ENCODE measurements around the gene VWA8. TPM values are rescaled to one million over a fixed set of nuclear protein-coding genes. Genes with fewer than 3 reads are reported as not detected.

The VWA8 gene
- polyA plus RNA-seq, 1 donor (not counting 4 experiments of a cell fraction or from before 2014, with no cell fraction given): 17.8 TPM

- H4K20me1 ChIP-seq (ENCODE audit: control insufficient read depth, extremely low read depth, insufficient read depth, low read length): no peaks in the 10 kb centered on the region
- no peak overlapping the region for H2AFZ ChIP-seq (ENCODE audit: control insufficient read depth, low read length)
- H3K79me2 ChIP-seq (ENCODE audit: control insufficient read depth, insufficient read depth, low read length): no peaks in the 10 kb centered on the region
- H3K36me3 ChIP-seq (ENCODE audit: control insufficient read depth in 2 of 2, extremely low read depth in 1 of 2, insufficient read depth in 2 of 2, low read length in 2 of 2): peaks cover 2 to 15% of the 10 kb centered on the region in 2 experiments
- peak overlapping the region; percentile 90 for H3K27ac ChIP-seq (ENCODE audit: control insufficient read depth, insufficient read depth, low read length)
- H3K4me1 ChIP-seq (ENCODE audit: control insufficient read depth, extremely low read depth, insufficient read depth, low read length): peaks cover 32% of the 10 kb centered on the region
- dilution Hi-C loops (cut with MboI; ENCODE audit: extremely low pct_ligation_motif_present, low sequenced_read_pairs): no loop called here
- no peaks in the 10 kb centered on the region for H3K9me3 ChIP-seq (ENCODE audit: control insufficient read depth, low read depth, low read length)
- FAIRE-seq (no peak), DNase-seq (ENCODE audit: low read depth, low spot score) (no peak)
- no peak overlapping the region for H3K4me2 ChIP-seq (ENCODE audit: control insufficient read depth, extremely low read depth, insufficient read depth, low read depth, low read length)
- no peaks in the 10 kb centered on the region for H3K9me1 ChIP-seq (ENCODE audit: control insufficient read depth, extremely low read depth, insufficient read depth, low read length)
- H3K4me3 ChIP-seq (ENCODE audit: control insufficient read depth in 2 of 3, extremely low read depth in 1 of 3, insufficient read depth in 2 of 3, low read depth in 1 of 3, low read length in 3 of 3): no peak overlapping the region
- peak overlapping the region; percentile 63 for H3K9ac ChIP-seq (ENCODE audit: control insufficient read depth, extremely low read depth, insufficient read depth, low read length)
- H3K27me3 ChIP-seq (ENCODE audit: control insufficient read depth, extremely low read depth, insufficient read depth, low read length): no peaks in the 10 kb centered on the region
- TF ChIP-seq EZH2 (IDR thresholded peaks at IDR 0.05; ENCODE audit: low read length) (no peak), CTCF (optimal IDR thresholded peaks at IDR 0.05 in 1 of 3, IDR thresholded peaks at IDR 0.05 in 1 of 3, conservative IDR thresholded peaks at IDR 0.05 in 1 of 3; ENCODE audit: extremely low read depth in 1 of 3, insufficient read depth in 2 of 3, low read length in 3 of 3) (no peak)
These were observed 370.8 kb downstream of the VWA8 start for GRCh38 chr13:41590122-41590521.

GRCh38 chr13:41589434-41589833, 371.5 kb downstream of the VWA8 start:
- FAIRE-seq: peak; percentile 67
- Histone ChIP-seq H3K9ac (ENCODE audit: control insufficient read depth, extremely low read depth, insufficient read depth, low read length) (peak overlapping the region; percentile 63), H3K4me1 (ENCODE audit: control insufficient read depth, extremely low read depth, insufficient read depth, low read length) (peaks cover 32% of the 10 kb centered on the region), H3K27ac (ENCODE audit: control insufficient read depth, insufficient read depth, low read length) (peak overlapping the region; percentile 90), H3K4me2 (ENCODE audit: control insufficient read depth, extremely low read depth, insufficient read depth, low read depth, low read length) (peak overlapping the region; percentile 36), H3K4me3 (ENCODE audit: control insufficient read depth in 2 of 3, extremely low read depth in 1 of 3, insufficient read depth in 2 of 3, low read depth in 1 of 3, low read length in 3 of 3) (no peak overlapping the region), H3K27me3 (ENCODE audit: control insufficient read depth, extremely low read depth, insufficient read depth, low read length) (no peaks in the 10 kb centered on the region), H3K79me2 (ENCODE audit: control insufficient read depth, insufficient read depth, low read length) (no peaks in the 10 kb centered on the region), H3K9me3 (ENCODE audit: control insufficient read depth, low read depth, low read length) (no peaks in the 10 kb centered on the region), H2AFZ (ENCODE audit: control insufficient read depth, low read length) (no peak overlapping the region), H3K9me1 (ENCODE audit: control insufficient read depth, extremely low read depth, insufficient read depth, low read length) (no peaks in the 10 kb centered on the region), H4K20me1 (ENCODE audit: control insufficient read depth, extremely low read depth, insufficient read depth, low read length) (no peaks in the 10 kb centered on the region), H3K36me3 (ENCODE audit: control insufficient read depth in 2 of 2, extremely low read depth in 1 of 2, insufficient read depth in 2 of 2, low read length in 2 of 2) (peaks cover 3 to 17% of the 10 kb centered on the region in 2 experiments)
- TF ChIP-seq CTCF (optimal IDR thresholded peaks at IDR 0.05 in 1 of 3, IDR thresholded peaks at IDR 0.05 in 1 of 3, conservative IDR thresholded peaks at IDR 0.05 in 1 of 3; ENCODE audit: extremely low read depth in 1 of 3, insufficient read depth in 2 of 3, low read length in 3 of 3) (no peak), EZH2 (IDR thresholded peaks at IDR 0.05; ENCODE audit: low read length) (no peak)
- dilution Hi-C loops (cut with MboI; ENCODE audit: extremely low pct_ligation_motif_present, low sequenced_read_pairs): no loop called here
- DNase-seq (ENCODE audit: low read depth, low spot score): no peak
